NOMO-1 (cell line): ENCODE data around the gene LPAR2.

Experiments
- DNase-seq, 2 experiments: peaks; one replicate each; lab custom pipeline; 2025; ENCODE audit not compliant: unreplicated experiment in 2 of 2; lab: John Stamatoyannopoulos, UW

LPAR2 gene

DNA sequence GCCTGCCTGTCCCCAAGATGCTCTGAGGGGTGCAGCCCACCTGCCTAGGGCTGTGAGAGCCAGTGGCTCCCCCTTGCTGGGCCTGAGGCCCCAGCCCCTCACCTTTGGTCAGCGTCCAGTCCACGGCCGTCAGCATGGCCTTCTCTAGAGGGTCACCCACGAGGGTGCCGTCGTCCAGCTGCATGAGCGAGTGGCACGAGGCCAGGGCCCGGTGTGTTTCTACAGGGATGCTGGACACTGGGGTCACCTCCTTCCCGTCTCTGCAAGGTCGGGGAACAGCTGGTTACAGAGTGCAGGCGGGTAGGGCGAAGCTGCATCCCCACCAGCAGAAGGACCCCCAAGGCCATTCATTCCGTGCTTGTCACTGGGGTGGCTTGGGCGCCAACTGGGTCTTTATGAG is 26.4 kb upstream of the LPAR2 start:
- DNase-seq, result no peak

DNA sequence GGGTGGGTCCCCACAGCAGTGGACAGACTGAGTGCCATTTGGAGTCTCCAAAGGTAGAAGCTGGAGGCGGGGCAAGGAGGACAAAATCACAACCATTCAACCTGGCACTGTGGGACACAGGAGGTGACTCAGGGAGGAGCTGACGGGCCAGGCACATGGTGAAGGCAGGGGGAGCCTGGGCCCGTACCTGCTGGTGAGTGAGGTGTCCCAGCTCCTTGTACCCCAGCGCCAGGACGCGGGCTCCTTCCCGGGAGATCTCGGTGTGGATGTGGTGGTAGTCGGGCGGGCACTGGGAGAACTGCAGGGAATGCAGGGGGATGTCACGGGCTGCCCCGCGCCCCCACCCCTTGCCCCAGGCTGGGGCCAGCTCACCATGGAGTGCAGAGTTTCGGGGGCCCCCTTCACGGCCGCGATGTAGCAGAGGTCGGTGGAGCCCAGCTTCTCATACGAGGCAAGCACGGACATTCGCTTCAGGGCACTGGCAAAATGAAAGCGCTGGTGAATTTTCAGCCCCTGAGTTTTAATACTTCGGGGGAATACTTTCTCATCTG is 25.7 kb upstream of the LPAR2 start:
- no peak for DNase-seq

DNA sequence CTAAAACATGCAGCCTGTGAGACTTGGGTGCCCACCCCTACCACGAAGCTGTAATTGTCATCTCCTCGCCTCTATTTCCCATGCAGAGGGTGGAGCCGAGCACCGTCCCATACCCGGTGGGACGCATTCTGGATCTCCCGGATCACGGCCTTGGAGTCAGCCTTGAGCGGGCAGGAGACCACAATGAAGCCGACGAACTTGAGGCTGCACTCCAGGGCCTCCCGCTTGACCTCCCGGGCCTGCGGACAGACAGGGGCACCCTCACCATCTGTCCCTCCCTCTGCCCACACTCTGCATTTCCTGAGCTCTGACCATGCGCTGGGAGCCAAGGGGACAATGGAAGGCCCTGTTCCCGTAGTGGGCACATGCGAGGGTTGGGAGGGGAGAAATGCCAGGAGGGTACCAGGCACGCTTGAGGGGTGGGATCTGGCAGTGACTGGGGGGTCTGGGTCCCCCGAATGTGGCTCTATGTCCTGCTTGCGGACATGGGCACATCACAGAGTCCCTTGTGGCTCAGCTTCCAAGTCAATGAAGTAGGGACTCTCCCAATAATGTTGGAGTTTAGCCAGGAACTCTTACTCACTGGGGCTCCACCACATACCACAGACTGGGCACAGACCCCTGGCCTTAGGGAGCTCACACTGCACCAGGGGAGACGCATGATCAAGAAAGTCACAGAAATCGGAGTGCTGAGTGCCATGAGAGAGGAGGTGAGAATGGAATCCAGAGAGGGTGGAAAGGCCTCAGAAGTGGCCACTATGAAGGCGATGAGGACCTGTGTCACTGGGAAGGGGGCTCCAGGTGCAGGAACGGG is 24.7 kb upstream of the LPAR2 start:
- no peak for DNase-seq

DNA sequence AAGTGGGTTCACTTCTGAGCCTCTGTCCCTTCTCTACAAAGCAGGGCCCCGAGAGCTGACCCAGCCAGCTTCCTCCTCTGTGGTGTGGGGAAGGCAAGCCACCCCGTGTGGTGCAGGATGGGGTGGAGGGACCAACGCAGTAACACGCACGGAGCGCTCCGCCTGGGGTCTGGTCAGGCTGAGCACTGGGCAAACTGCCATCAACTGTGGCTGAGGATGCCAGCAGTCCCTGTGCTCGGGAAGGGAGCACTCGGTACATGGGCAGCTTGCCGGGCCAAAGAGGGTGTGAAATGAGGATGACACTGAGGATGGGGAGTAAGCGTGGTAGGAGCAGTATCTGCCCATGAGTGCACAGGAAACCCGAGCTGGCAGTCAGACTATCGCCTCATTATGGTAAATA is 23.1 kb upstream of the LPAR2 start:
- DNase-seq, result no peak

DNA sequence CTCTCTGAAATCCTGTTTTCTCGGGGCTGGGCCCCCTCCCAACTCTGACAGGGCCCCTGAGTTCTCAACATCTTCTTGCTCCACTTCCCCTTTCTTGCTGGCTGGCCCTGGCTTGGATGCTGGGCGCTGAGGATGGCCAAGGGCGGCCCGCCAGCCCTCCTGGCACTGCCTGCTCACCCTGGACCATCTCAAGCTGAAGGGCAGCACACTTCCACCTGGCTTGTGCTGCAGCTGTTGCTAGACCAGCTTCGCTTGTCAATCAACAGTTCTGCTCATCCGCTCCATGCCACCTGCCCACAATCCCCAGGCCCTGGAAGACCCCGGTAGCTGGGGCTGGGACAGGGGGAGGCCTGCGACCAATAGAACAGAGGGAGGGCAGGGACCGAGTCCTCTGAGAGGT is 22.3 kb upstream of the LPAR2 start:
- DNase-seq, result no peak

DNA sequence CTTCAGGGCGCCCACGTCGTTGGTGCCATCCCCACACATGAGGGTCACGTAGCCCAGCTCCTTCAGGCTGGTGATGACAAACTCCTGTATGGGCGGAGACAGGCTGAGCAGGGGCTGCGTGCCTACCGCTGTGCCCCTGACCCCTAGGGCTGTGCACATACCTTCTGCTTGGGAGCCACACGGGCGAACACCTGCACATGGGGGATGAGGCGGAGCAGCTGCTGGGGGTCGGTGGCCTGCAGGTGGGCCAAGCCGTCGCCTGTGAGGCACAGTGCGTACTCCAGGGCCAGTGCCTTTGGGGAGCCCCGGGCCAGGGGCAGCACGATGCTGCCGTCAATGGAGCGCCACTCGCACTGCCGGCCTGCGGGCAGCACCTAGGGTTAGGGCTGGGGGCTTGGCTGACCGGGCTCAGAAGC is 21.6 kb upstream of the LPAR2 start:
- DNase-seq, result no peak

DNA sequence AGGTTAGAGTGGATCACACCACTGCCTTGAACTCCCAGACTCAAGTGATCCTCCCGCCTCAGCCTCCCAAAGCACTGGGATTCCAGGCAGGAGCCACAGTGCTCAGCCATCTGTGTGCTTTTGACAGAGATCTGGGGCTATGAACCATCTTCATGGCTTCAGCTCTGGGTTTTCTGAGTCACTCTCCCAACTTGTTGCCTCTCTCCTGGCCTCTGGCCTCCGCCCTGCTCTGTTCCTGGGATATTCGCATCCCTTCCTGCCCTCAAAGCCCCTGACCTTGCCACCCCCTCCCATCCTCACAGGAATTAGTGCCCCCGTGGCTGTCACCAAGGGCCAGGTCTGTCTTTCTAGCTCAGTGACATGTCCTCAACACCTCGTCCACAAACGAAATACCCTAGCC is 21.1 kb upstream of the LPAR2 start:
- no peak for DNase-seq

DNA sequence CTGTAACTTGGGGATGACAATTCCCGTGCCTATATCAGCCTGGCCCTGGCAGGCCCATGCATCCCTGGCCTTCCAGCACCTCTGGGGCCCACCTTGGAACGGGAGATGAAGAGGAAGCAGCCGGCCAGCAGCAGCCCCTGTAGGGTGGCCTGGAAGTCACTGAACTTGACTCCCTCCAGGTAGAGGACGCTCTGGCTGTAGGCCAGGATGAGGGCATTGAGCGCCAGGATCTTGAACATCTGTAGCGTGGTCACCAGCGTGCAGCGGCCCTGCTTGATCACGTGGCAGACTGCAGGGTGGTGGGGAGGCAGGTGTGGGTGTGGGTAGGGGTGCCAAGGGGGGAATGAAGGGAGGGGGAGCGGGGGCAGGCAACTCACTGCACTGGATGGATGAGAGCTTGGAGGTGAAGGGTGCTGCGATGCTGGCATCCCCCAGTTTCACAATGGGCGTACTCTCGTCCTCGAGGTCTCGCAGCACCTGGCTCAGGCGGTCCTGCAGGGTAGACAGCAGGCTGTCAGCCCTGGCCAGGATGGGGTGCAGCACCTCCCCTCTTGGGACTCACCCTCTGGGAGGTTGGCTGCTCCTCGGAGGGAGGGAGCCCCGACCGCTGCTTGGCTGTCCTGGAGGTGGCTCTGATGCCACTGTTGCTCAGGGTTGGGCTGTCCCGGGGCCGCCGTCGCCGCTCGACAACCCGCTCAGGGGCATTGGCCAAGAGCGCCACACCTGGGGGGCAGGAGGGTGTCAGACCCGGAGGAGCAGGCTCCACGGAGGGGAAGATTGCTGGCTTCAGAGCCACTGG is 19.2 kb upstream of the LPAR2 start:
- DNase-seq, result no peak

DNA sequence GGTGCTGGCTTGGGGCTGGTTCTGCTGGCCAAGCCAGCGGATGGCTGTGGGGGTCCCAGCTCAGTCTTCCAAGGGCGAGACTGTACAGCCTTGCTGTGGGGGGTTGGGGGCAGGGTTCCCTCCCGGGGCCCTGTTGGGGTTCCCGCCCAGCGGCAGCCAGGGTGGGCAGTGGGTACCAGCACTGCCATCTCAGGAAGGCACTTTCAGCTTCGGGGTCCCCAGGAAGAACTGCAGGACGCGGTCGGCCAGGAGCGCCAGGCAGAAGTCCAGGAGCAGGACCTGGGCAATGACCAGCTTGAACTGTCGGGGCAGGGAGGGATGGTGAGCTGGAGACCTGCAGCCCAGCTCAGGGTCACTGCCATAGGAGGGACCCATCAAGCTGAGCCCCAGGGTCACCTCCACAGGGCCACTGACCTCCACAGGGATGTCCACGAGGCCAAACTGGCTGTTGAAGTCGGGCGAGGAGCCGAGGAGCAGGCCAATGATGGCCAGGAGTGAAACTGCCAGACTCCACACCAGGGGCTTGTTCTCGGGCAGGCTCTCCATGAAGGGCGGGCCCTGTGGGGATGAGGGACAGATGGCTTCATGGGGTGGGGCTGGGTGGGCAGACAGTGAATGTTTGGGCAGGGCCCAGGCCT is 17.3 kb upstream of the LPAR2 start:
- DNase-seq, result no peak

DNA sequence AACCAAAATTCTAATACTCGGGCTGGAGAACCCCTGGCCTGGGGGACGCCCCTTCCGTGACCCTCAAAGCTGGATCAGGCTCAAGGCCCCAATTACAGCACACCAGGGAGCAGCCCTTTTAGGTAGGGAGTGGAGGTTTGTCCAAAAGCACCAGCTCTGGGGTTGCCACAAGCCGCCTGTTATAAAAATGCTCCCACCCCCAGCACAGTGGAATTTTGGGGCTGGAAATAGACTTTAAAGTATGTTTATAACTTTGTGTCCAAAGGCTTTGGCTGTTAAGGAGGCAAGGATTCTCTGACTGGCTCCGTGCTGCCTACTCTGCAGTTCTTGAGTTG is 16.0 kb upstream of the LPAR2 start:
- DNase-seq, result no peak

DNA sequence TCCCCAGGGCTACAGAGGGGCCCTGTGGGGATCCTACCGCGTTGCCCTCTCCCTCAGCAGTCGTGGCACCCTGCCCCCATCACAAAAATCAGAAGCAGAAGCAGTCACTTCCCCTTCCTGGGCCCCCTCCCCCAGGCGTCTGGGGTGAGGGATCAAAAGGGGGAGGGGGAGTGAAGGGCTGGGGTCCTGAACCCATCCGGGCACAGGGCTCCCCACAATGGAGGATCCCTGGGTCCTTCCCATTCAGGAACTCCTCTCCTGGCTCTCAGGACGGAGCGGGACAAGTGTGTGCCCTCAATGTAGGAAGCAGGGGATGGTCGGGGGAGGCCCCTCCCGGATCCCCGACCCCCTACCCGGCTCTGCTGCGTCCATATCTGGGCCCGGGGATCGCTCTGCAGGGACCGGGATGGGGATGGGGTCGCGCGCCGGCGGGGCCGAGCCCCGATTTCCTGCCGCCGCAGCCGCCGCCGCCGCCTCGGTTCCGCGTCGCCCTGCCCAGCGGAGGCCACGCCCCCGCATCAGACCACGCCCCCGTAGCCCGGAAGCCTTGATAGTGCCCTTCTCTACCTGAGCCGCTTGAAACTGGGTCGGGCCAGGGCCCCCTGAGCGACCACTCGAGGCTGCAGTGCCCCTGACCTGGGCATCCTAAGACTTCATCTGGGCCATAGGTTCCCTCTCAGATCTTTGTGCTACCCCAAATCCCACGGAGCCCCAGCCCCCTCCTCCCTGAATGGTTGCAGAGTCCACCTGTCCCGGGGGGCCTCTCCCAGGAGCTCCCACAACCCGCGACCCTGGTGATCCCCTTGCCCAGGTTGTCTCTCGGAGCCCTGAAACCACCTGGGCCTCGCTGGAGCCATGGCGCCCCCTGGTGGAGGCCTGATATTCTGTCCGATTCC is 15.4 kb upstream of the LPAR2 start, which contains the start of gene GMIP:
GMIP (minus strand) TSS at position 500 of the 896 bp plus-strand sequence; CDS start at position 372, 128 bp downstream.
- peak; percentile 55 to 77 for DNase-seq

DNA sequence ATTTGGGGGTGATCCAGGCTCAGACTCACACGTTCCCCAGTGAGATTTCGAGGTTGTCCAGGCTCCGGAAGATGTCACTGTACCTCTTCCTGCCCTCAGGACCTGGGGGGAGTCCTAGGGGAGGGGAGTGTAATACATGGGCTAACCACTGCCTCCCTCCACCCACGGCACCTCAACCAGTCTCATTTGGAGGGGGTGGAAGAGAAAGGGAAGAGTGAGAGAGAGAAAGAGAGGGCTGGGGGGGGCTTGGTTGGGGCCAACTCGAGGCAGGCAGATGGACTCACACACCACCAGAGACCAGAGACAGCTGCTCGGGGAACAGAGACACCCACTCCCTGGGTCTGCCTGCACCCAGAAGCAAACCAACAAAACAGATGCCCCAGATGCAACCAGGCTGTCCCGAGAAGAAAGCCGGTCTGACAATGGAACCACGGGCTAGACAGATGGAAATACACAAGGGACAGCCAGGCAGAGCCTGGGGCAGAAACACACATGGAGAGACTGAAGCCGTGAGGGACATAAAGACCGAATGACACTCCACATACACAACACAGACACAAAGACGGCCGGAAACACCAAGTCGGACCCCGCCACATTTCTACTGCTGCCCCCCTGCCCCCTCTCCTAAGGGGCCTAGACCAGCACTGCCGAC is 14.6 kb upstream of the LPAR2 start:
- DNase-seq, result peak in 1 of 2 experiments; percentile 55

DNA sequence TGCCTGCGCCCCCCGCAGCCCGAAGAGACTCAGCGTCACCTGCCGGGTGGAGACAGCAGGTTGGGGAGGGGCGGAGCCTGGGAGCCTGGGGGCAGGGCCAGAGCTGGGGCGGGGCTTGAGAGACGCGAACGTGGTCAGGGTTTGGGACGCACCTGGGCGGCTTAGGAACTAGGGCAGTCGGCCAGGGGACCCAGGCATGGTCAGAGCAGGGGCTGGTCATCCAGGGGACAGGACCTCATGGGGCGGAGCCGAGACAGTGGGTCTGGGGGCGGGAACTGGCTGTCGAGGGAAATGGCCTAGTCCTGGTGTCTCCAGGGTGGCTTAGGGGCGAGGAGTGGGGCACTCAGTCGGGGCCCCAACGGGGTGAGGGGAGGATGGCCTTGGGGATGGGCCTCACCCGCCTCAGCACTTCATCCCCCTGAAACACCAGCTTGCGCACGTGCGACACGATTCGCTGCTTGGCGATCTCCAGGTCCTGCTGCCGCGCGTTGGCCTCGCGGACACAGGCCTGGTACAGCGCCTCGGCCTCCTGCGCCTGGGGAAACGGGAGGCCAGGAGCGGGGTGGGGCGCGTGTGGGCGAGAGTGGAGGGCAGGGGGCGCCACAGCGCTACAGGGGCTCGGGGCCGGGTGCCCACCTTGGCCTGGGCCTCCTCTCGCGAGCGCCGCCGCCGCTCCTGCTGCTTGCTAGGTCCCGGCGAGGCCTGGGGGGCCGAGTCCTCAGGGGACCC is 9.7 kb upstream of the LPAR2 start:
- no peak for DNase-seq

DNA sequence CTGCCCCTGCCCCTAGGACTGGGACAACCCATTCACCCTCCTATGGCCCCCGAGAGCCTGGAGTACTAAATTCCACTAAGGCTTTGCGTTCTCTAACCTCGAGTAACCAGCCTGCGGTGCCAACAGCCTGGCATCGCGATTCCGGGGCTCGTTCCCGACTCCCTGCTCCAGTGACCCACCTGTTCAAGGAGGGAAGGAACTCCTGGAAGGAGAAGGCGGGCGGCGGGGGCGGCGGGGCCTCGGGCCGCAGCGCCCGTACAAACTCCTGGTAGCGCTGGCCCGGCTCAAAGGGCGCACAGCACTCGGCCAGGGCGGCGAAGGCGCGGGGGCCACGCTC is 9.1 kb upstream of the LPAR2 start:
- DNase-seq, result no peak

DNA sequence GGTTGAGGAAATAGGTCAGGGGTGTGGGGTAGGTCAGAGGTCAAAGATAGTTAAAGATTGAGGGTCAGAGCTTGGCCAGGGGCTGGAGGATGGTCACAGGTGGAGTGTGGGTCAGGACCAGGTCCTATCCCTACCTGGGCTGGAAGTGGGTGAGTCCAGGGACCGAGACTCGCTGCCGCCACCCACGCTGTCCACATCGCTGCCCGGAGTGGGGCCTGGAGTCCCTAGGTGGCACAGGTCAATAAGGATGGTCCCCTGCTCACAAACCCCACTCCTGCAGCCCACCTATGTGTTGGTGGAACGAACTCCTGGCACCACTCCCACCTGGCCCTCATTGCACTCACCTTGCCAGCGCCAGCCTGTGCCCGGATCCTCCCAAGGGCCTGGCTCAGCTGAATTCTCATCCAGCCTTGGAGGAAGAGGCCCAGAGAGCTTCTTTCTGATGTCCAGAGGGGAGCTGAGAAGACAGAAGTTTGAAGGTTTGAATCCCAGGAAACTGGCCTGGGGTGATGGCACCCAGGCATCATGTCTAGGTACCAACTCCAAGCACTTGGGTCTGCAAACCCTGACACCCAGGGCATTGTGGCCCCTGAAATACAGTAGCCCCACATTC is 8.7 kb upstream of the LPAR2 start:
- DNase-seq, result no peak

DNA sequence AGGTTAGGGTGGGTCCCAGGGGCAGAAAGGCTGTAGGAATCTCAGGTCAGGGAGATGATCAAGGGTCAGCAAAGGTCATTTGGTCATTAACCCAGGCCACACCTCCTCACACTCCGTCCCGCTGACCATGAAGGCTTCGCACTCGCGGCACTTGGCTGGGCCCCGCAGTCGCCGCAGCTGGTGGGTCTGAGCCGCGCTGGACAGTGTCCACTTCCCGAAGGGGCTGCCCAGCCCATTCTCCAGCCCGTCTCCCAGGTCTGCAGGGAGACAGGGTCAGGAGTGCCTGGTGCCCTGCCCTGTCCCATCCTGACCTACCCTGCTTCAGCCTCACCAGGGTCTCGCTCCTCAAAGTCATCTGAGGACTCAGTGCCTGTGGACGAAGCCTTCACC is 7.3 kb upstream of the LPAR2 start:
- DNase-seq, result no peak

DNA sequence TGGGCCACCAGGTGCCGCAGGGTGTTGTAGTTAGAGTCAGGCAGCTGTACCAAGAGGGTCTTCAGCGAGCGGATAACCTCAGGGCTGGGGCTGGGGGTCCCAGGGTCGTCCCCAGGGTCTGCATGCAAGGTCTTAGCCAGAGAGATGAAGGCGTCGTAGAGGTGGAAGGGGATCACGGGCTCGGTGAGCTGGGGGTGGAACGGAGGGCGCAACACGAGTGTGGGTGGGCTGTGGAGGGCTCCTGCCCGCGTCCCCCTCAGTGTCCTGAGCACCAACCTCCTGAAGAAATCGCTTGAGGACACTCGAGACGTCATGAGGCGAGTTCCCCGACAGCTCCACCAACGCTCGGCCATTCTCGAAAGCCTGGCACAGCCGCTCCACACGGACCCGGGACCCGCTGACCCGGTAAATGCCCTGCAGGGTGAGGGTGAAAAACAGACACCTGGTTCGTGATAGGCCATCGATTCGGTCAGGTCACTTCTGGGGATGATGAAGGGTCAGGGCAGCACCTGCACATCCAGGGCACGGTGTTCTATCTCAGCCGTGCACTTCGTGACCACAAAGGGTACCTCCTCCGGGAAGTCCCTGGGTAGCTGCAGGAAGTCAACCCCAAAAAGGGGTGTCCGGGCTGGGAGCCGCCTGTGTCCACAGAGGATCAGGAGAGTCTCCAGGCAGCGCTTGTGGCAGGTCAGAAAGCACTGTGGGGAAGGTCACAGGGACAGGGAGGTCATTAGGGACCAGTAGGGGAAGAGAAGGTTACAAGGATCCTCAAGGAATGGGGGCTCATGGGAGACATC is 6.7 kb upstream of the LPAR2 start:
- DNase-seq, result no peak
